Measurements from ENCODE around the gene TRMT44.
"Not testable (repeated sequence)": the region's sequence is repeated elsewhere in the genome, so short reads cannot be mapped to it uniquely, and the experiment has no call there.

TRMT44 gene

DNA sequence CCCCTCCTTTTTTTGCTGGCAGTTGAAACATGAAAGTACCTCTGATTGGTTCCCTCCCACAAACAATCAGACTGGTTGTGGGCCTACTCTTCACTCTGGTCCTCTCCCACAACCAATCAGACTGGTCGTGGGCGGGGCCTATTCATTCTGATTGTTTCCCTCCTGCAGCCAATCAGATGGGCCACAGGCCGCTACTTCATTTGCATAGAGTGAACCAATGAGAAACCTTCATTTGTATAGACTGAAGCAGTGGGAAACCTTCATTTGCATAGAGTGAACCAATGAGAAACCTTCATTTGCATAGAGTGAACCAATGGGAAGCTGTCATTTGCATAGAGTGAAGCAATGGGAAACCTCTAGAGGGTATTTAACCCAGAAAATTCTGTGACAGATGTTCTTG is 55.2 kb downstream of the TRMT44 start:
- DNase-seq, result no peak

GRCh38 chr4:8497762-8498161 is 57.2 kb downstream of the TRMT44 start:
- no peak for DNase-seq

DNA sequence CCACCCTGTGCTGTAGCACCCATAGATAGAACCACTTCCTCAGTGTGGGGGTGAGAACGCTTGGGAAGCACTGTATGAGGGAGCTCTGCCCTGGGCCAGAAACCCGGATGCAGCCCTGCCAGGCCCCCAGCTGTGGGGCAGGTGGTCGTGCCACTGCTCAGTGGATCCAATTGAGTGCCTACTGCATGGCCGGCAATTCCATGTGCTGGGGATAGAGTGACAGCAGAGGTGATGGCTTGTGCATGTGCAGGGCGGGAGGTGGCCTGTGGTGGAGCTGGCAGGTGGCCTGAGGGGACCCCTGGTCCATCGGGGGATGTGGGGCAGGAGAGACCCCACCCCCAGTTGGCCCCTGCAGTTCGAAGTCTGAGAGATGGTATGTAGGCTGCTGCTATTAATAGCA is 60.4 kb downstream of the TRMT44 start:
- DNase-seq, result no peak

GRCh38 chr4:8501781-8502180 is 61.2 kb downstream of the TRMT44 start:
- DNase-seq, result no peak

DNA sequence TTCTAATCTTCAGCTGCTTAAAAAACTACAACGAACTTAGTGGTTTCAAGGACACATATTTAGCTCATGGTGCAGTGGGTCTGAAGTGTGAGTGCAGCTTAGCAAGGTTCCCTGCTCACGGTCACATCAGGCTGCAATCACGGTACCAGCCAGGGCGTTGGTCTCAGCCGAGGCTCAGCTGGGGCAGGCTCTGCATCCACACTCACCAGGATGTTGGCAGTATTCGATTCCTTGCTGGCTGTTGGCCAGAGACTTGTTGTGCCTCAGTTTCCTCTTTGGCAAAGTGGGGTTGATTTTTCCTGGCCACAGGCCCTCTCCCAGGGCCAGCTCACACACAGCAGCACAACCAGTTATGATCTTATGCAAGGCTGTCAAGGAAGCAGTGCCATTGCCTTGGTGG is 61.8 kb downstream of the TRMT44 start:
- no peak for DNase-seq

GRCh38 chr4:8502836-8503585 is 62.4 kb downstream of the TRMT44 start:
- DNase-seq, result no peak

DNA sequence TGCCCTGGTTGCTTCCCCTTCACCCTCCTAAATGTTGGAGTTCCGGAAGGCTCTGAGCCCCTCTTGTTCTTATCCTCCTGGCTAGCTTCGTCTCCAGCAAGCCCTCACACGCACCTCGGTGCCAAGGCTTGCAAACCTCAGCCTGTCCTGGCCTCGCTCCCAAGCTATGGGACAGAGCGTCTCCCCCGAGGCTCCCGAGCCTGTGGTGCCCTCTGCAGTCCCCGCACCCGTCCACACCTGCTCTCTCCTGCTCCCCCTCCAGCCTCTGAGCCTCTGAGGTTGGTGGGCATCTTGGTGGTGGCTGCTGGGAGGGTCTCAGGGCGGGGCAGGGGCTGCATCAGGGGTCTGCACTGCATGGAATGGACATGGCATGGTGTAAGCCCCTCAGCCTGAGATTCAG is 63.2 kb downstream of the TRMT44 start:
- DNase-seq, result no peak

DNA sequence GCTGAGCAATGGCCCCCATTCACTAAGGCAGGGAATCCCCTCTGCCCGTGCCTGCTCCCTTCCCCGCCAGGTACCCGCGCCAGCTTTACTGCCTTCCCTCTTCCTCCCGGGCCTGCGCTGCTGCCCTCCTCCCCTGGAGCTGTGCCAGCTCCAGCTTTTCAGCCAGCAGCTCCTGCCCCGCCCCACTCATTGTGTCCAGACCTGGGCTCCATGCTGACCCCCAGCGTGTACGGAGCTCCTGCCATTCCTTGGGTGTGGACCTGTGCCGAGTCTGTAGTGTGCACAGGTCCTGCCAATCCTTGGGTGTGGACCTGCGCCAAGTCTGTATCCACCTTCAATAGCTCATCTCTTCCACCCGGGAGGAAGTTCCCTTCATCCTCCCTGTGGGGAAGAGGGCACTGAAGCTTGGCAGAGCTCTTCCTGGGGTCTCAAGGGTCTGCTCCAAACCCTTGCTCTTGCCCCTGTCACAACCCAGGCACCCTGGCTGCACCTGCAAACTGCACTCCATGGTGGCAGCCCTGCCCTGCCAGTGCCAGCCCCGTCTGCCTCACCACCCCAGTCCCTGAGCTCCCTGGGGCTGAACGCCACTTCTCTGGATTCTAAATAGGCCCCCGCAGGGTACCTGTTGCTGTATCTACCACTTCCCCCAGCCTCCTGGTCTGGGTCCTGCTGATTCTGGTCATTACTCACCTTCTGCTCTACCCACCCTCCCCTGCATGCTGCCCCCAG is 63.9 kb downstream of the TRMT44 start:
- DNase-seq, result no peak

DNA sequence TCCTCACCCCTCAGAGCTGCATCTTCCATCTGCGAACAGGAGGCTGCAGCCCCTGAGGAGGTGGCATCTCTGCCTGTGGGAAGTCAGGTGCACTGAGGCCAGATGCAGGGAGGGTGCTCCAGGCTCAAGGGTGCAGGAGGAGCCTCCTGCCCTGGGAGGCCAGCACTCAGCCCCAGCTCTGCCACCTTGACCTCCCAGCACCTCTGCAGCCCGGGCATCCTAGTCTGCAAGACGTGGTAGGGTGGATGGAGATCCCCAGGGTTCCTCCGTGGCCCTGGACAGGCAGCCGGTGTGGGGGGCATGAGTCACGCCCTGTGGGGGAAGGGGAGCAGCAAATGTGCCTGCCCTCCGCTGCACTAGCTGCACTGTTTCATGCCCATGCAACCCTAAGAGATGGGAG is 64.7 kb downstream of the TRMT44 start:
- no peak for DNase-seq

- DNase-seq, result no peak
Observed at GRCh38 chr4:8506006-8506372, 65.4 kb downstream of the TRMT44 start.

DNA sequence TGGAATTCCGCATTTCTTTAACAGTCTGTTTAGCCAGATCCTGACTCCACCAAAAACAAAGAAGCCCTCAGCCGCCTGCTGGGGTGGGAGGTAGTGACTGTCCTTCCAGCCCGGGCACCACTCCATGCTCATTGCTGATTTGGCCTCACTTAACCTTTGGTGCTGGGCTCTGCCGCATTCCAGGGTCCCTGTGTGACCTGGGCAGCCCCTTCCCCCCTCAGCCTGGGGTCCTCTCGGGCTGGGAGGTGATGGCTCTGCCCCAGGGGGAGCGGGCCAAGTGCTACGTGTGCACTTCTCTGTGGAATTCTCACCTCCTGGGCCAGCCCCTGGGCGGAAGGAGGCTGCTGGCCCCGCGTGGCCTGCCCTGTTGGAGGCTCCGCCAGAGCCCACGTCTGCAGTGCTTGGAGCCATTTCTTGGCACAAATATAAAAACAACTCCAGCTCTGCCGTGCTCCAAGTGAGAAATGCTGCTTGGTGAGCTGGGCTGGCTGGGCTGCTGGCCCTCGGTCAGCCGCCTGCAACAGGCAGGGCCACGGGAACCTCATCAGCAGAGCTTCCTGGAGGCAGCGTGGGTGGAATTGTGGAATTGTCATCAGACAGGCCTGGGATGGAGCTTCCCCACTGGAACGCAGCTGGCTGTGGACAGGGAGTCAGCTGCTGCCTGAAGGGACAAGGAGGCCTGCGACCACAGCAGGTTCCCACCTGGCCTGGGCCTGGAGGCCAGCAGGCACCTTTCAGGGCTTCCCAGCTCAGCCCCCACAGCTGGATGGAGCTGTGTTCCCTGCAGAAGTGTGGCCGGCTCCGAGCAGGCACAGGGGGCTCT is 66.0 kb downstream of the TRMT44 start:
- no peak for DNase-seq

DNA sequence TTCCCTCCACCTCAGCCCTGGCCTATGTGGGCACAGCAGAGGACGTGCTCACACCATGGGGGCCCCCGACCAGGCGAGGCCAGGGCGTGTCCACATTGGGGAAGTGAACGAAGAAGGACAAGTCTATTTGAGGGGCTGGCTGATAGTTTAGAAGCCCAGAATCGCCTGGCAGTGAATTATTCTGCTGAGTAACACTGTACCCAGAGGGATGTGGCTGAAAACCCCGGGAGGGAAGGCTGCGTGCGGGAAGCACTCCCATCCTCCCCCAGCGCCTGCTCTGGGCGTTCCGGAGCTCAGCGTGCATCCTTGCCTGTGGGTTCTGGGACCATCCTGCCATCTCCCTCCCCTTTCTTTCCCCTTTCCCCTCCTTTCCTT is 66.6 kb downstream of the TRMT44 start:
- DNase-seq, result no peak

- DNase-seq, result no peak
Observed at GRCh38 chr4:8507624-8508023, 67.0 kb downstream of the TRMT44 start.

DNA sequence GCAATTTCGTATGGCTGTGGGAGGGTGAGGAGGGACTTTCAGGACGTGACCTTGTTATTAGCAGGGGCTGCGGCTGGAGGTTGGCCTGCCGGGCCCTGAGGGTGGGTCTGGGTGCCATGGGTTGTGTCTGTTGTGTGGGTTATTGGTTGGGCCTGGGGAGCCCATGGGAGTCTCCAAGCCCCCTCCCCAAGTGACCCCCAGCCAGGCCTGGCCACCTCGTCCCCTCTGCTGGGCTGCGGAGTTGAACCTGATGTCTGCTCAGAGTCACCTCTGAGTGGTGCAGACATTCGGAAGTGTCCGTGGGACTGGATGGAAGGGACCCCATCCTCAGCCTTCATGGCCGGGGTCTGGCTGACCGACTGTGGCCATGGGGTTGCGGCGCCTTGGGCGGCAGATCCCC is 67.7 kb downstream of the TRMT44 start:
- no peak for DNase-seq

DNA sequence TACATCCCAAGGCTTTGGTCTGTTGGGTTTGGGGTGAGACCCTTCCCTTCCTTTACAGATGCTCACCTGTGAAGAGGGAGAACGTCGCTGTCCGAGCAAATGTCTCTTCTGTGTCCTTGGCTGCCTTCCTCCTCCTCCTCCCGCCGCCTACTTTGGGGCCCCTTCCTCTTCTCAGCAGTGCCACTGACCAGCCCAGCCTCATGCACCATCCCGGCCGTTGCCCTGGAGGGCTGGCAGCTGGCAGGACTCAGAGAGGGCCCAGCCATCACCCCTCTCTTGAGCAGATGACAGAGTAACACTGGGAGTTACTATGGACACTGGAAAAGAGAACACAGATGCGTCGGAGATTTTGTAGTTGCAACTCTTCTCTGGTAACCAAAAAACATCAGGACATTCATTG is 68.2 kb downstream of the TRMT44 start:
- DNase-seq, result no peak

GRCh38 chr4:8509311-8509950 is 68.9 kb downstream of the TRMT44 start:
- DNase-seq, result no peak

DNA sequence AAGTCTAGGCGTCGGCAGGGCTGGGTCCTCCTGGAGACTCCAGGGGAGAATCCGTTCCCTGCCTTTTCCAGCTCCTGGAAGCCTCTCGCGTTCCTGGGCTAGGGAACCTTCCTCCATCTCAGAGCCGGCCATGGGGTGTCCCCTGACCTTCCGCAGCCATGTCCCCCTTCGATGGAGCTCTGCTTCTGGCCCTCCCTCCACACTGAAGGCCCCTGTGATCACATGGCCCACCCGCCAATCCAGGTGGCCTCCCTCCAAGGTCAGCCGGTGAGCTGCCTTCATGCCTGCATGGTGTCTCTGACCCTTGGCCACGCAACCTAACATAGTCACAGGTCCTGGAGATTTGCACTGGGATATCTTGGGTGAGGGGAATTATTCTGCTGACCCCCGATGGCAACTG is 69.6 kb downstream of the TRMT44 start:
- DNase-seq, result no peak

DNA sequence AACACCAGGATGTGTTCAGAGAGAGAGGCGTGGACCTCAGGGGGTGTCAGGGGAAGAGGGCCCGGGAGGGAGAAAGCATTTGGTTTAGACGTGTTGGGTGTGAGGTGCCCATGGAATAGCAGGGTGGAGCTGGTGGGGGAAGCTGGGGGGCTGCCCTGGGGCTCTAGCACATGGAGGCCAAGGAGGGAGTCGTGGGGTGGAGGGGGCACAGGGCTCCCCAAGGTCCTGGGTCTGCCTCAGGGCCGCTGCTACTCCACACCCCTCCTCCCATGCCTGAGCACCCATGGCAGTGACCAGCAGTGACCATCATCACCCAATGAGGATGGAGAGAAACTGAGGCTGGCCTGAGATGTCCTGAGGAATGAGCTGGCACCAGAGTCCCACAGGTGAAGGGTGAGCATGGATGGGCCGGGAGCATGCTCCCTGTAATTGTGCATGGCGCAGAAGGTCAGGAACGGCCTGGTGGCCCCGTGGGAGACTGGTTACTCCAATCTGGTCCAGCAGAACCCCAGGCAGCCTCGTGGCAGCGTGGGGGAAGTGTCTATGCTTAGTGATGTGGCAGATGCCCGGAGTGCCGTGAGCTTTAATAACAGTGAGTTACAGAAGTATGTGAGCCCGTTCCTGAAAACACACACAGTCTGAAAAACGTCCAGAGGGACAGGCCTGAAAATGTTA is 70.2 kb downstream of the TRMT44 start:
- DNase-seq, result no peak

GRCh38 chr4:8512510-8512909 is 71.9 kb downstream of the TRMT44 start:
- no peak for DNase-seq

DNA sequence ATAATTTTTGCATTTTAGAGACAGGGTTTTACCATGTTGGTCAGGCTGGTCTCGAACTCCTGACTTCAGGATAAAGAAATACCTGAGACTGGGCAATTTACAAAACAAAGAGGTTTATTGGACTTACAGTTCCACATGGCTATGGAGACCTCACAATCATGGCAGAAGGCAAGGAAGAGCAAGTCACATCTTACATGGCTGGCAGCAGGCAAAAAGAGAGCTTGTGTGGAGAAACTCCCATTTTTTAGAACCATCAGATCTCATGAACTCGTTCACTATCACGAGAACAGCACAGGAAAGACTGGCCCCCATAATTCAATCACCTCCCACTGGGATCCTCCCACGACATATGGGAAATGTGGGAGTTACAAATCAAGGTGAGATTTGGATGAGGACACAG is 72.5 kb downstream of the TRMT44 start:
- DNase-seq, result not testable (repeated sequence)

DNA sequence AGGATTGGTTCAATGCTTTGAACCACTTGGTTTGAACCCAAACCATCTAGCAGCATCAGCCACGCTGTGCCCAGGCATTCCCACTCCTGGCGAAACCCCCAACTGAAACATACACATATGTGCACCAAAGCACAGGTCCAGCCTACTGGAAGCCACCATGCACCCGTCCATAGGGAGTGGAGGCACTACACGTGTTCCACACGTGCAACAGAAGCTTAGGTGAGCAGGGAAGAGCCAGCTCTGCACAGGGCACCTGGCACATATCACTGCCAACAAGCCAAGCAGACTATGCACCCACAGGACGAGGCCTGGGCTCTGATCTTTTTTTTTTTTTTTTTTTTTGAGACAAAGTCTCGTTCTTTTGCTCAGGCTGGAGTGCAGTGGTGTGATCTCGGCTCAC is 73.4 kb downstream of the TRMT44 start:
- no peak for DNase-seq

GRCh38 chr4:8514391-8514790 is 73.8 kb downstream of the TRMT44 start:
- DNase-seq, result no peak
